SIG-M5 treated with dmso at 0.1 percent for 504 hours (cell line): ENCODE data around the gene NME3.
"Not testable (repeated sequence)": the region's sequence is repeated elsewhere in the genome, so short reads cannot be mapped to it uniquely, and the experiment has no call there.

Source experiments
- DNase-seq: peaks from one replicate; lab custom pipeline; 2025; ENCODE audit not compliant: unreplicated experiment; lab: John Stamatoyannopoulos, UW

Gene NME3

DNA sequence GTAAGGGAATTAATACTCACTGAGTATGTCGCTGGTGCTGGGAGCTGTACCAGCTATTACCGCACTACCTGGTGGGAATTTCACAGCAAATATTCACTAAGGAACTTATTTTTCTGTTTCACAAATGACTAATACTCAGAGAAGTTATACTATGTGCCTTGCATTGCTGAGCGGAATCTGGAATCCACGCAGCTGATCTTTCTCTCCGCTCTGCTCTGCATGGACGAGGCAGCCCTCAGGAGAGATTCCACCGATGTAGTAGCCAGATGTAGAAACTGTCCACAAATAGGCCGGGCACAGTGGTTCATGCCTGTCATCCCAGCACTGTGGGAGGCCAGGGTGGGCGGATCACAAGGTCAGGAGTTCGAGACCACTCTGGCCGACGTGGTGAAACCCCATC, 17.1 kb downstream of the NME3 start:
- DNase-seq, result no peak

DNA sequence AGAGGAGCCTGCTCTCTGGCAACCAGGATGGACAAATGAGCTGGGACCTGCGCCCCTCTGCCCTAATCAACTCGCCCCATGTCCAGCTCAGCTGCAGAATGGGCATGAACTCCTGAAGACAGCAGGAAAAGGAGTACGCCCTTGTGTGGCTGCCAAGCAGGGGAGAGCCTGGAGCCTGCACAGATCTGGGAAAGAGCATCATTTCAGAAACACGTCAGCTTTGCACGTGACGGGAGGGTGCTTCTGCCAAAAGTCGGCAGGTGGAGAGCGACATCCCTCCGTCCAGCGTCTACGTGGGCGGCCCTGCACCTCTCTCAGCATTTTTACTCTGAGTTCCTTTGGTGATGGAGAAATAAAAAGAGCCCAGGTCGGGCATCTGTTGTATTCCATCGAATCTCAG, 18.5 kb downstream of the NME3 start:
- DNase-seq, result no peak

DNA sequence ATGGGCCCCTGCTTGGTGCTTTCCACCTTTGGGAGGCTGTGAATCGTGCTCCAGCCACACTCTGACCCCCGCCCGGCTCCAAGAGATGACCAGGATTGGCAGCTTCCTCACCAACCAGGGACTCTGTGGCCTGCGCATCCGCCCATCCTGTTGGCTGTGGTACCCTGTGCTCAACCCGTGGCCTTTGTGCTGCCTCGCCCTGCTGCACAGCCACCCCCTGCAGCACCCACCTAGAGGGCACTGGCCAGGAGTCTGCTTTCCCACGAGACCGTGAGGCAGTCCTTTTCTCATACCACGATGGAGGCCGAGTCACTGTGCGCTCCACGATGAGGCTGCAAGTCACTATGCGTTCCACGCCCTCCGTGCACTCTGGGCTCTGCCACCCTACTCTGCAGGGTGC, 19.4 kb downstream of the NME3 start:
- DNase-seq, result no peak

DNA sequence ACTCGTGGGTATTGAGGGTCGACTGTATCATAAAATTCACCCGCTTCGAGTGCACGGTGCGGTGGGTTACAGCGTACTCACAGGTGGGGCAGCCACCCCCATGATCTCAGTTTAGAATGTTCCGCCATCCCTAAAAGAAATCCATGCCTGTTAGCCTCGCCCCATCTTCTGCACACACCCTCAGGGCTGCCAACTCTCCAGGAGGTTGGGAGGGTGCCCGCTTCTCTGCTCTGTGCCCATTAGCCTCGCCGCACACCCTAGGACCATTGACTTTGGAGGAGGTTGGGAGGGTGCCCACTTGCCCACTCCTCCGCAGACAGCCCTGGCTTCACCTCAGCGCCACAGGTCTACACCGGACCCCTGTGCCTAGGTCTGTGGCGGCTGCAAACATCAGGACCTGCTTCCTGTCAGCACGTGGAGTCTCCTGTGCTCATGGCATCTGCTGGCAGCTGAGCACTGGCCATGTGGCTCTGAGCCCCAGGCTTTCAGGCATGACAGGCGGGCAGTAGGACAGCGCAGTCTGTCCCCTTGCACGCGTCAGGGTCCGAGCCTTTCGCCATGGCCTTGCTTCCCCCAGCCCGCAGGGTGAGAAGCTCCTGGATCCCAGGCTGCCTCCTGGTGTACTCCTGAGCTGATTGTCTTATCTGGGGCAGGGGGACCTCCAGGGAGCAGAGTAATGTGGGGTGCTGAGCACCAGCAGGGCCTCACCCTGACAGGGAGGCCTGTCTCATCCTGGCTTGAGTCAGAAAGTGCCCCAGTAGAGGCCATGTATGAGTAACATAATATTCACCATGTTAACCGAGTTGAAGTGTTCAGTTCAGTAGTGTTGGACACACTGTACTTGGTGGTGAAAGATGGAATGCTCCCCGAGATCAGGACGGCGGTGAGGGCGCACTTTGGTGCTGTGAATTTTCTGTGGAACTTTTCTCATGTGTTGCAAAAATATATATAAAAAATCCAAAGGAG, 21.9 kb downstream of the NME3 start:
- DNase-seq, result no peak

DNA sequence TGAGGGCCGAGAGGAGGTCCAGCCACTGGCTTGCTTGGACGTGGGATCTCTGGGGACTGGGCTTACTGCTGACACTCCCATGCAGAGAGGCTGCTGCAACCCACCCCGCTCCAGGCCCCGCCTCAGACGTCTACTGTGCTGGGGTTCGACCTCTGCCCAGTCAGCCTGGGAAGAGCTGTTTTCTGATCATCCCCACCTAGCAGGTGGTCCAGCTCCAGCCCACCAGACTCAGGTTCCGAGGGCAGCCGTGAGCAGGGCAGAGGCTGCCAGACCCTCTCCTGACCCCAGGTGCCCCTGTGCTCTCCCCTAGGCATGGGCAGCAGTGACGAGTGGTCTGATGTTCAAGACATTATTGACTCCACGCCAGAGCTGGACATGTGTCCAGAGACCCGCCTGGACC, 23.4 kb downstream of the NME3 start:
- no peak for DNase-seq

DNA sequence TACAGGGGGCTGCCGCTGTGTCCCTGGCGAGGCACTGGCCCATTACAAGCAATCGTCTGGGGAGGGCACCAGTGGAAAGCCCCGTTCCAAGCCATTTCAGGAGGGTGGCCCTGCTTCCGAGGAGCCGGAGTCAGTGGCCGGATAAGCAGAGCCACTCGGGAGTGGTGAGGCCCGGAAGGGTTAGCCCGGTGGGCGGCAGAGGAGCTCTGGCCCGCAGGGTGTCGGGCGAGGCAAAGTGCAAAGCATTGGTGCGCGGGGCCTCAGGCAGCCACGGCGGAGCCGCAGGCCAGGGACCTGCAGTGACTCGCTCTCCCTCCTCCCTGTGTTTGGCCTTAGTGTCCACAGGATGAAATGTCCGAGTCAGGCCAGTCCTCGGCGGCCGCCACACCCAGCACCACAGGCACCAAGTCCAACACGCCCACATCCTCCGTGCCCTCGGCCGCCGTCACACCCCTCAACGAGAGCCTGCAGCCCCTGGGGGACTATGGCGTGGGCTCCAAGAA, 24.6 kb downstream of the NME3 start:
- DNase-seq, result no peak

DNA sequence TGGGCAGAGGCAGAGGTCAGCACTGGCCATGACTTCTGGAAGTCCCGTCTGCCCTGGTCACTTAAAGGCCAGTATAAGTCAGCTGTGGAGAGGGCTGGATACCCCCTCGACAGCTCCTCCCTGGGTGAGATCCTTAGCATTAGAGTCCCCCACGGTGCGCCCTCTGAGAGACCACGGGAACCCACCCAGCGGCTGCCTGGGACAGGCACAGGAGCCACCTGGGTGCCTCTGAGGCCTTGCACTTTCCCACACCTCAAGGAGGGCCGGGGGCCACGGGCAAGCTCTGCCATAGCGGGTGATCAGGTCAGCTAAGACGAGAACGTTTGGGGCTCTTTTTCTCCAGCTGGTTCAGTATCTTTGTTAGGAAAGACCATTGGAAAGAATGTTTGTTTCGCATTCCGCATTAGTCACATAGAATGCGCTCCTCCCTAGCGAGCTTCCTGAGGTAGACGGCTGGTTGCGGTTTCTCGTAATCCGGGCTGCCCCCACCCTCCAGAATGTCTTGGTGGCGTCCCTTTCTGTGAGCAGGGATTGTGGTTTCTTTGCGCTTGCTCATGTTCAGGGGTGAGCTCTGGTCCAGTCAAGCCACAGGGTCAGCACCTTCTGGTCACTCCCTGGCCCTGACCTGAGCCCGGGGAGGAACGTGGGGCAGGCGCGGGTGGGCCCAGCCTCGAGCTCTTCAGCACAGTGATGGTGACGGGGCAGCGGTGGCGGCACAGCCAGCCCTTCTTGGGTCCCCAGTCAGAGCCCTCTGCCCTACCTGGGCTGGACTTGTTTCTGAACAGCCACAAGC, 25.2 kb downstream of the NME3 start:
- DNase-seq, result no peak

DNA sequence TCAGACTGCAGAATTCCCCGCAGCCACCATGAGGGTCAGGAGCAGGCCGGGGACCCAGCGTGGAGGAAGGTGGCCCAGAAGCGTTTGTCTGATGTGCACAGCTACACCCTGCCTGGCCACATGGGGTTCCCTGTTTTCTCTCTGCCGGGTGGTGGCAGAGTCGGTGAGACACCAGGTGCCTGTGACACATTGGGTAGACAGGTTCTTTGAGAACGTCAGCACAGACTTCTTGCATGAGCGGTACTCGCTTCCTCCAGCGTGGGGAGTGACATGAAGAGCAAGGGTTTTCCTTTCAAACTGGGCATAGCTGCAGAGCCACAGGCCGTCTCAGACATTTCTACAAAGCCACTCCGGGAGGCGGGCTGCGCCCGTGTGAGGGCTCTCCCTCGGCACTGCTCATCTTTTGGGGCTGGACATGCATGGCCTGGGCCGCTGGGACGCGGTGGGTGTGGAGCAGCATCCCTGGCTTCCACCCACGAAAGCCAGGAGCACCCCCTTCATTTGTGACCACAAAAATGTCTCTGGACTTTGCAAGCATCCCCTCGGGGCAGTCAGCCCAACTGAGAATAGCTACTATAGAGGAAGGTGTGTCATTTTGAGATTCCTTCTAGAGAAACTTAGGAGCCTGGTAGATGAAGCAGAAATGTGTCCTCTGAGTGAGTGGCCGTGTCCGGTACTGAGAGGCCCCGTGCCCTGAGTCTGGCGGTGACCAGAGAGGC, 26.0 kb downstream of the NME3 start:
- no peak for DNase-seq

DNA sequence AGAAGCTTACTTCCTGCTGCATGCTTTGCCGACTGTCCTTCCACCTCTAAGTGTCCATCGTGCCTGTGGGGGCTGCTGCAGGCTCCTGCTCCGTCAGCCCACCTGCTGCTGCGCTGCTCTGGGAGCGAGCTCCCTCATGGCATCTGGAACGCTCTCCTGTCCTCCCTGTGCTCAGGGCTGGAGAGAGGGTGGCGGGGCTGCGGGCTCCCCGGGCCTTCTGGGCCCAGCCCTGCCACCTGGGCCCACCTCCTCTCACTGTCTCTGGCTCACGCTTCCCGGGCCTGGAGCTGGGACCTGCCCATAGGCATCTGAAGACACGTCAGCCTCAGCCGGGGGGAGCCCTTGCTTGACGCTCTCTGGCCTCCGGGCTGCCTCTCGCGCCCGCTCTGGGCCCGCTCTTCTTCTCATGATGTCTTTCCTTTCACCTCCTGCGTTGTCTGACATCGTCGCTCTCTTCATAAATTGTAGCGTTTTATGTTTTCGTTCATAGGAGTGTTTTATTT, 27.0 kb downstream of the NME3 start:
- DNase-seq, result no peak

DNA sequence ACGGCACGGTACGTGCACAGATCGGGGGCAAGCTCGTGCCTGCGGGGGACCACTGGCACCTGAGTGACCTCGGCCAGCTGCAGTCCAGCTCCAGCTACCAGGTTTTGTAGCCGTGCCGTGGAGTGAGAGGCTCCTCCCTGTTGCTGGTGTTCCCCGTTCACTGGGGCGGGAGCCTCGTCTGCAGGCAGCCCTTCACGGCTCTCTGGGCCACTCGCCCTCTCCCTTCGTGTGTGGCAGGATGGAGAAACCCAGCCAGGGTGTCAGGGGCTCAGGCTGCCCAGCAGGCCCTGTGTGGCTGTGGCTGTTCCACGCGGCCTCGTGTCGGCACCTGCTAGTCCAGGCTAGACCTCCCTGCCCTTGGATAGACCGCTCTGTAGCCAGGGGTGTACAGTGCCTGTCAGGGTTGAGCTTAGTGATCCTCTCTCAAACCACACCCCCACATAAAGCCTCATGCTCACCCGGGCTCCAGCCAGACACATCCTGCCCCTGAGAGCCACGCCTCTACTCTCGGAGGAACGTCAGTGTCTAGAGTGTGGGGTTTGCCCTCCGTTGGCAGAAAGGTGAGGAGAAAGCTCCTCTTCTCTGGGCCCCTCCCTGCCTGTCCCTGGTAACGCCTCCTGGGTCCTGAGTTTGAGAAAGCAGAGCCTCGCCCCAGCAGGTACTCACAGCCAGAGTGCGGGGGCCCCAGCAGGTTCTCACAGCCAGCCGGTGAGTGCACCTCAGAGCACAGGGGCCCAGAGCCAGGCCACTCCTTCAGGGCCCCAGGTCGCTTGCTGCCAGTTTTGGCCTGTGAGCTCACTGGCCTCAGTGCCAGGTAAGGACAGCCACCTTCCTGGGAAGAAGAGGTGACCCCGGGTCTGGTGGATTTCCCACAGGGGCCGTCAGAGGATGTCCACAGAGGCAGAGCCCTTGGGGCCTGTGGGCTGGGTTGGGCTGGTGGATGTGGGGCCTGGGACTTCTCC, 27.7 kb downstream of the NME3 start:
- no peak for DNase-seq

DNA sequence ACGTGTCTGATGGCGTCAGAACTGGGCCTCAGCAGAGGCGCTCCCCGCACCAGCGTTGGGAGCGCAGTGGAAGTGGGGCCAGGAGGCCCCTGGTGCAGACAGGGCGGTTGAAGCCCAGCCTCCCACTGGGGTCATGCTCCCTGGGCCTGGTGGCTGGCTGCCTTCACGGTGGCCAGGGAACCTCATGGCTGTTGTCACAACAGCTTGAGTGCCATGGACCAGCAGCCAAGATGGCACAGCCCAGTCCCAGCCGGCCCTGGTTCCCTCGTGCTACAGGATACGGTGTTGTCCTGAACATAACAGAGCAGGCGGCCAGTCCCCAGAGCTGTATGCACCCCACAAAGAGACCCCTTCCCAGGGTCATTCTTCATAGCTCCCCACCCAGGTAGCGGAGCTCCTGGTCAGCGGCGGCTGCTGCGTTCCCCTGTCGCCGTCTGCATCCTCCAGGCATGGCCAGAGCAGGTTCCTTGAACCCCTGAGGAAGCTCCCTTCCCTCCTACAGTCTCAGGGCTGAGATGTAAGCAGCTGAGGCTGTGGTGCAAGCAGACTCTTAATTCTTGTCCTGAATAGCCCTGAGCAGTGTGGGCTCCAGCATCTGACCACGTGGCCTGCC, 29.7 kb downstream of the NME3 start:
- DNase-seq, result no peak

DNA sequence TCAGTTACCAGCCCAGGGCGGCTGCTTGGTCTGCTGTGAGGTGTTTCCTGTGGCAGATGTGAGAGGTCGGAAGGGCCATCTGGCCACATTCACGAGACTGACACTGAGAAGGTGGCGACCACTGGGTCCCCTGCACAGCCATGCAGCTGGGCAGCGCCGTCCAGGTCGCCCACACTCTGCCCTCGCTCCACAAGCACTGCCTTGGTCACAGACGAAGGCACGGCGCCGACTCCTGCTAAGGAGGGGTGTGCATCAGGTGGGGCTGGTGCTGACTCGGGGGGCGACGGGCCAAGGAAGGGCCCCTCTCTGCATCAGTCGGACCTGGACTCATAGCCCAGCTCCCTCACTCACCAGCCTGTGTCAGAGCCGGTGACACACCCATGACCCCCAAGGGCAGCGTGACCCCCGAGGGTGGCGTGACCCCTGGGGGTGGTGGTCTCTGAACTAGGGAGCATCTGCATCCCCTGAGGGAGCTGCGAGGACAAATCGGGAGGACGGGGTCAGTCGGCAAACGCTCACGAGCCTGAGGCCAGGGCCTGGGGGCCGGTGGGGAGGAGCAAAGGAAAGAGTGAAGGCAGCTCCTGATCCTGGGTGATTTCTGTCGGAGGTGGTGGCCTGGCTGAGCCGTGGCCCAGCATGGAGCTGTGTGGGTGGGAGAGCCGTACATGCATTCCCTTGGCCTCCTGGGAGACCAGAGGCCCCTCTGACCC, 30.4 kb downstream of the NME3 start:
- DNase-seq, result no peak

DNA sequence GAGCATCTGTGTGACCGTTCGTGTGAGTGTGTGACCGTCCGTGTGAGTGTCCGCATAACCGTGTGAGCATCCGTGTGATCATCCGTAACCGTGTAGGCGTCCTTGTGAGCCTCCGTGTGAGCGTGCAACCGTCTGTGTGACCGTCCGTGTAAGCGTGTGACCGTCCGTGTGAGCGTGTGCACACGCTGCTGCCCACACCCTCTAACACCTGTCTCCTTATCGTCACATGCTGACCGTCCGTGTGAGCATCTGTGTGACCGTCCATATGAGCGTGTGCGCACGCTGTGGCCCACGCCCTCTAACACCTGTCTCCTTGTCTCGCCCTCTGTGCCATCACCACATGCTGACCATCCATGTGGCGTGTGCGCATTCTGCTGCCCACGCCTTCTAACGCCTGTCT, 31.1 kb downstream of the NME3 start:
- DNase-seq, result no peak

DNA sequence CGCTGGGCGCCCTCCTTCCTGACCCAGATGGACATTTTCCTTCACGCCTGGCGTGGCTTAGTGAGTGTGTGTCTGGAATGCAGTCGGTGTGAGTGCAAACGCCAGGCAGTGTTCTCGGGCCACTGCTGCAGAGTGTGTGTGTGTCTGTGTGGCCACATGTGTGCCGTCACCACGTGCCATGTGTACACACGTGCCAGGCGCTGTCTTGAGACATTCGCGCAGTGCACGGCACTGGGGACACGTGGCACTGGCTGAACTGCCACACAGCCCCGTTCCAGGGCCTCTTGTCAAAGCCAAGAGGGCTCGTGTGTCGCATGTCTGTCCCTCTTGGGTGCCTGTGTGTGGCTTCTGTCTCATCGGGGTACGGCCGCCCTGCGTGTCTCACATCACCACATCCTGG, 36.5 kb downstream of the NME3 start:
- DNase-seq, result no peak

DNA sequence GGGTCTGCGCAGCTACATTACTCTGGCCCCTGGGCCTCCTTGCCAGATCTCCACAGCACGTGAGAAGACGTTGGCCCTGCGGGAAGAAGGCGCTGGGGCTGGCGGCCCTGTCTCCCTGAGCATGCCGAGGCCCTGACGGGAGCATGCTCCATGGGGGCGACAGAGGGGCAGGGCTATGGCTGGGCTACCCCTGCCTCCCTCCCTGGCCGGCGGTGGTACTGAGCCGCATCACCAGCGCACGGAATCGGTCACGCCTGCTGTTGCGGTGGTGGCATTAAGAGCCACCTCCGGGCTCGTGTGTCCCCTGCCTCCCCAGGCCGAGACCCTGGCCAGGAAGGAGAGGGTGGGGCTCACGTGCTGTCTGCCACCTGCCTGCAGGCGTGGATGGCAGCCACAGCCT, 37.2 kb downstream of the NME3 start:
- DNase-seq, result no peak

DNA sequence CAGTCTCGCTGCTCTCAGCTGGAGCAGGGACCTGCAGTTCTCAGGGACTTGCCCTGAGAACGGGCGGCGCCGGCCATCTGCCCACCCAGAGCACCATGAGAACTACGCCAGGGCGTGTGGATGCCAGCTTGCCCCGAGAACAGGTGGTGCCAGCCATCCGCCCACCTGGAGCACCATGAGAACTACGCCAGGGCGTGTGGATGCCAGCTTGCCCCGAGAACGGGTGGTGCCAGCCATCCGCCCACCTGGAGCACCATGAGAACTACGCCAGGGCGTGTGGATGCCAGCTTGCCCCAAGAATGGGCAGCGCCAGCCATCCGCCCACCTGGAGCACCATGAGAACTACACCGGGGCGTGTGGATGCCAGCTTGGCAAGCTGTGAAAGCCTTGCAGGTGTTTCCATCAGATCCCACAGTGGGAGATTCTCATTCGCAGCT, 38.8 kb downstream of the NME3 start:
- not testable (repeated sequence) for DNase-seq

DNA sequence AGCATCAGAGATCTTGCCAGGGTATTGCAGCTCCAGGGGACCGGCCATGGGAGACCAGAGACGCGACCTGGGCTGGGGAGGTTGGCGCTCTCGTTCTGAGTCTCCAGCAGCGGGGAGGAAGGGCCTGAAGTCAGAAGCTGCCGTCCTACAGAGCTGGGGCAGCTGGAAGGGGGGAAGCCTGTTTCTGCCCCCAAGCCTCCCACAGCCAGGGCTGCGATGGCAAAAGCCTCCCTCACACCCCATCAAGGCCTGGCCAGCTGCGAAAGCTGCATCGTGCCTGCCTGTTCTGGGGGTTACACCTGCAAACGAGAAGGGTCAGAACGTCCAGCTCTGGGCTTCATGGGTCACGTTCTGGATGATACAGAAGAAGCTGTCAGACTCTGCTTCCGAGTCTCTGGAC, 39.3 kb downstream of the NME3 start:
- DNase-seq, result no peak

DNA sequence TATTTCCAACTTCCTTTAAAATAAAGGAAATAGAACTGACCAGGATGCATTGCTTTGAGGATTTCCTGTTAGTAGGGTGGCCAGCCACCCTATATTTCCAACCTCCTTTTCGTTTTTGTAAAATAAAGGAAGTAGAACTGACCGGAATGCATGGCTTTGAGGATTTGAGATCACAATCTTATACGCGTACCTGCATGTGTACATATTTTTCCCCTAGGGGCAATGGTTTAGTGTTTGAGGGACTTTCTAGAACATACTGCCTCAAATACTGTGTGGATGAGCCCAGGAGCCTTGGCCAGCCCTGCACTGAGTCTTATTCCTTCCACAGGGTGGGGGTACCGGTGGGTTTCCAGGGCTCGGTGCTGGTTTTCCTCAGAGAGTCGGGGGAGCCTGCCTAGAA, 39.7 kb downstream of the NME3 start:
- no peak for DNase-seq

DNA sequence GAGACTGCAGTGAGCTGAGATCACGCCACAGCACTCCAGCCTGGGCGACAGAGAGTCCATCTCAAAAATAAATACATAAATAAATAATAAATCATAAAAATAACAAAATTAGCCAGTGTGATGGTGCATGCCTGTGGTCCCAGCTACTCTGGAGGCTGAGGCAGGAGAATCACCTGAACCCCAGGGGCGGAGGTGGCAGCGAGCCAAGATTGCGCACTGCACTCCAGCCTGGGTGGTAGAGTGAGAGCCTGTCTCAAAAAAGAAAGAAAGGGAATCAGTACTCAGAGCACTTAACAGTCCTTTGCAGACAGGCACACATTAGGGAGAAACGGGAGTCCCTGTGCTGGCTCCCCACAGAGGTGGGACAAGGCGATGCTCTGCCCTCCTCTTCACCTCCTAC, 40.3 kb downstream of the NME3 start:
- no peak for DNase-seq
